NCI-H748 treated with DMSO at 0.1 percent for 48 hours (cell line): ENCODE measurements around the gene DCAF4.
A peak's percentile ranks its signal among the peaks of the same experiment; 100 is the strongest.
"Not testable (repeated sequence)": the region's sequence is repeated elsewhere in the genome, so short reads cannot be mapped to it uniquely, and the experiment has no call there.

Source experiments
- DNase-seq: peaks from one replicate; lab custom pipeline; 2025; lab: John Stamatoyannopoulos, UW

Gene DCAF4

GRCh38 chr14:72932893-72933292 is 6.6 kb downstream of the DCAF4 start:
- no peak for DNase-seq

- no peak for DNase-seq
These were observed 13.4 kb downstream of the DCAF4 start for GRCh38 chr14:72939630-72940029.

DNA sequence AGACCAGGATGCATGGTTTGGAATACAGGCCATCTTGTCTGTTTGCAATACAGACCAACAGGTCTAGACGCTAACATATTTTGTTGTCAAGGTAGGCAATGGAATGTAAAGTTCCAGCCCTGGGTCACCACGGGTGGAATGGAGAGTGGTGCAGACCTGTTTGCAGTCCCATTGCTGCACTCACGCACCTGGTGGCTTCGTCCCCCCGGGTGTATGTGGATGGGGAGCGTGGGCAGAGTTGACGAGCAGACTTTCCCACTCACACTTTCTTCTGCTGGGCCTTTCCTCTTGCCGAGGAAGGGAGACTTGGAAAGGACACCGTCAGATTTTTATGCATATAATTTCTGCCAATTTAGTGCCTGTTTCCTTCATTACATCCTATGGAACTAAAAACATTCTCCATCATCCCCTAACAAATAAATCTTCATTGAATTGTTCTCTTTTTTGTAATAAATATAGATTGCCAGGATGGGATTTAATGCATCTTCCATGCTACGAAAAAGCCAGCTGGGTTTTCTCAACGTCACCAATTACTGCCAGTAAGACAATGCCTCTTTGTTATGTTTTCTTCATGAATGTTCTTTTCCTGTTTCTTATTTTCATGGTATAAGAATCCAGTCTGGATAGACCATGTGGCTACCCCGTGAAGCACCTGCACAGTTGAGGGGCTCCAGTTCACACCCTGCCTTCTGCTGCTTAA is 15.2 kb downstream of the DCAF4 start:
- no peak for DNase-seq

- no peak for DNase-seq
These were observed 16.7 kb downstream of the DCAF4 start for GRCh38 chr14:72942934-72943333.

GRCh38 chr14:72943876-72944430 is 17.7 kb downstream of the DCAF4 start:
- no peak for DNase-seq

DNA sequence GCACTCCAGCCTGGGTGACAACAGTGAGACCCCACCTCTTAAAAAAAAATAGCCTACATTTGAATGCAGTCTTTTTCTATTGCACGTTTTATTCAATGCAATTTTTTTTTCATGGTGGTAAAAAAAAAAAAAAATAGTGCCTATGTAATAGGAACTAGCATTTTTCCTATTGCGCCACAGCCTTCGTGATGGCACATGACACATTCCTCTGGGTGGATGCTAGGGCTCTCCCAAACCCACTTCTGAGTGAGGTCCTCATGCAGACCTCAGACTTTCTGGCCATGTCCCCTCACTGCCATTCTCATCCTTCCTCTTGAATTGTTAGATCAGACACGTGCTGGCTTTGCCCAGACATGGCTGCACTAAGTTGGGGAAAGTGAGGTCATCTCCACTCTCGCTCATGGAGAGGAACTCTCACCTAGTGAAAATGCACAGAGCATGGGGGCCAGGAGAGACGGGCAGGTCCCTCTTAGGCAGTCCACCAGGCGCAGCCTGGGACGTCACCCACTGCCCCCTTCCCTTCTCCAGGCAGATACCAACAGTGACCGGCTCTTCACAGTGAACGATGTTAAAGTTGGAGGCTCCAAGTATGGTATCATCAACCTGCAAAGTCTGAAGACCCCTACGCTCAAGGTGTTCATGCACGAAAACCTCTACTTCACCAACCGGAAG is 19.2 kb downstream of the DCAF4 start:
- no peak for DNase-seq

DNA sequence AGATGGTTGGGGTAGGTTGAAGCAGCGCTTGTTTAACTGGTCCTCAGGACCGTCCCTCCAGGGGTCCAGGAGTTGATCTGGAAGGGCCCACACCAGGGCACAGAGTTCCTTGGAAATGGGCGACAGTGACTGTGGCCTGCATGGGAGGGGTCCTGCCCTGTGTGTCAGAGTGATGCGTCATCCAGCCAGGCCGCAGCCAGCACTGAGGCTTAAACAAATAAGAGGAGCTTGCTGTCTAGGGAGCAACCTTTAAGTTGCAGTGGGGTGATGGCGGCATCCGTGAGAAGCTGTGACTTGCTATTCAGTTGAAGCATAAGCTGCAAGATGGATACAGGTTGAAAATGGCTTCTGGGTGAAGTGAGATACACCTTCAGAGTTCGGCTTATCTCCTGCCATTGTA is 20.2 kb downstream of the DCAF4 start:
- no peak for DNase-seq

DNA sequence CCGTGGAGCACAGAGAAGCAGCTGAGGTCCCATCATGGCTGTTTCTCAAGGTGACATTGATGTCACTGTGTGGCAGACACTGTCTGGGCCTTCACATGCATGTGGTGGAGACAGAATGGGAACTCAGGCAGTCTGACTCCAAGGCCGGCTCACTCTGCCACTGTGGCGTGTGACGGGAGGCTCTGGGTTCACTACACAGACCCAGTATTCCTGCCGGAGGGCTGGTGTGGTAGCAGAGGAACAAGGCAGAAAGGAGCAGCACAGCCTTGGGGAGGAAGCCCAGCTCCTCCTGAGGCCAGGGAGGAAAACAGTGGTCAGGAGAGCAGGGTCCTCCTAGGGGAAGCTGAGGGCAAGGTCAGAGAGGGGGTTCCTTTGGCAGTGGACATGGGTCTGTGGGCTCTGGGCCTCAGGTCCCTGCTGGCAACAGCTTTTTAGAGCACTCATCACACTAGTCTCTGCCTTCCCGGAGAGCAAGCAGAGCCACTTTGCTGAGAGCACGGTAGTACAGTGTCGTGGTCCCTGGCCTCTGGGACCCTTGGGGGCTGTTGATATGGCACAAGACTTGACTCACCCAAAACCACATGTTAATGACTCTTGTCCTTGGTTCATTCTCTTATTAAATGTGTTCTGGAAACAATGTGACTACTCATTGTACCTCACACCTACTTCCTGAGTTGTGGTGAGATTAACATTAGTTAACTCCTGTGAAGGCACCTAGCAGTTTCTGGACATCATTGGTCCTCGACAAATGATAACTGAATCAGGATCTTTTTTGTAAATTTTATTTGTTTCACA is 21.3 kb downstream of the DCAF4 start:
- no peak for DNase-seq

- DNase-seq = peak; percentile 33
These were observed 22.3 kb downstream of the DCAF4 start for GRCh38 chr14:72948481-72949138.

- no peak for DNase-seq
These were observed 25.9 kb downstream of the DCAF4 start for GRCh38 chr14:72952171-72952570.

DNA sequence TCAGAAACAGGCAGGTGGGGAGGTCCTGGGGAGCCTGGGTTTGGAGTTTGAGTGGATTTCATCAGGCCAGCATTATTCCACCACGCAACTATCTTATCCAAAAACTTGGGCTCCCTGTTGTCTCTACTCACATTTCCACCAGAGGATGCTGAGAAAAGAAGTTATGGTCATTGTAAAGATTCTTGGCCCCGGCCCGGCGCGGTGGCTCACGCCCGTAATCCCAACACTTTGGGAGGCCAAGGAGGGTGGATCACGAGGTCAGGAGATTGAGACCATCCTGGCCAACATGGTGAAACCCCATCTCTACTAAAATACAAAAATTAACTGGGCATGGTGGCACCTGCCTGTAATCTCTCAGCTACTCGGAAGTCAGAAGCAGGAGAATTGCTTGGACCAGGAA is 30.5 kb downstream of the DCAF4 start:
- DNase-seq = not testable (repeated sequence)

GRCh38 chr14:72957213-72957612 is 30.9 kb downstream of the DCAF4 start:
- DNase-seq = no peak

- DNase-seq = no peak
These were observed 32.3 kb downstream of the DCAF4 start for GRCh38 chr14:72958548-72958947.

GRCh38 chr14:72961016-72961415 is 34.8 kb downstream of the DCAF4 start:
- DNase-seq = not testable (repeated sequence)

DNA sequence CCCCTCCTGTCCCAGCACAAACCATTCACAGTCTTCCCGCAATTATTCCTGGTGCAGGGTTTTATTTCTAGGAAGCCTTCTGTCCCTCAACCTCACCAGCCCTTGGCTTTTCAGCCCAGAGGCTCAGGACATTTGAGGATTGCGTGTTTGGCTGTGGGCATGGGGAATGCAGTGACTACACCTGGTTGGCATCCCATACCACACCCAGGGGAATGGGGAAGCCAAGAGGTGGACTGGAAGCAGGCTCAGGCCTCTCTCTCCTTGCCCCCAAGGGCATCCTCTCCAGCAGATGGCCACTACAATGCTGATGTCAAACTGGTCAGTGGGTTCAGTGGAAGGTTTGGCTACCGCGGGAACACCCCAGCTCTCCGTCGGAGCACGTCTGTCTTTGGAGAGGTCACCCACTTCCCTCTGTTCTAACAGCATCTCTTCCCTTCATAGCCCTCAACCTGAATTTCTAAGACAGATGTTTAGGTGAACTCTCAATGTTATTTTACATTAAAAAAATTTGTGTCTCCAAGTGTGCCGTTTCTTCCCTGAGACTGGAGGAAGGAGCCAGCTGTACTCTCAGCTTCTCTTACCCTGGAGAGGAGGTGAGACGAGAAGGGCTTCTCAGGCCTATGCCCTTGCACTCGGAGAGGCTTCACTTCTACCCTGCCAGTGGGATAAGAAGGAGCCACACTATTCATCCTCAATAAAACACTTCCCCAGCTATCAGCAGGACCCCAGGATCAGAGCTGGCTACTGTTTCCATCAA is 35.5 kb downstream of the DCAF4 start:
- no peak for DNase-seq

DNA sequence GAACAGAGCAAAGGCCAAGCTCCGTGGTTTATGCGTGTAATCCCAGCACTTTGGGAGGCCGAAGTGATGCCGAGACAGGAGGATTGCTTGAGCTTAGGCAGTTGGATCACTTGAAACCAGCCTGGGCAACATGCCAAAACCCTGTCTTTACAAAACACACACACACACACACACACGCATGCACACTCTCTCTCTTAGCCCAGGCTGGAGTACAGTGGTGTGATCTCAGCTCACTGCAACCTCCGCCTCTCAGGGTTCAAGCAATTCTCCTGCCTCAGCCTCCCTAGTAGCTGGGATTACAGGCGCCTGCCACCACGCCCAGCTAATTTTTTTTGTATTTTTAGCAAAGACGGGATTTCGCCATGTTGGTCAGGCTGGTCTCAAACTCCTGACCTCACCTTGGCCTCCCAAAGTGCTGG is 36.1 kb downstream of the DCAF4 start:
- DNase-seq = not testable (repeated sequence)

DNA sequence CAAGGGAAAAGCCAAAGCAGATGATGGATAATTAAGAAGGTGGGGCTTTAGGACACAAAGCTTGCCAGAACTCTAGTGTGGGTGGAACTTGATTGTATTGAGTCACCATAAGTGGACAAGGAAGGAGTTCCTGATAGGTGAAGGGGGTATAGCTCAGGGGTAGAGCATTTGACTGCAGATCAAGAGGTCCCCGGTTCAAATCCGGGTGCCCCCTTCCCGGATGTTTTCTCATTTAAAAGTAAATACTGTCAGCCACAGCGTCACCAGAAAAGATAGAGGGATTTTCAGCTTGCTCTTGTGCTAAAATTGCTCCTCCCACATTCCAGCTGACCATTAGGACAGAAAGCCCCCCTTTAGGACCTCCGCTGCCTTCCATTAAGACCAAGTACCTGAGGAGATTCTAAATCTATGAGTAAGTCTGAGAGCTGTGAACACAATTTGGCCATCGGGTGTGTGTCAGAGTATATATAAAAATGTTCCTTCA is 36.6 kb downstream of the DCAF4 start:
- DNase-seq = peak; percentile 73

DNA sequence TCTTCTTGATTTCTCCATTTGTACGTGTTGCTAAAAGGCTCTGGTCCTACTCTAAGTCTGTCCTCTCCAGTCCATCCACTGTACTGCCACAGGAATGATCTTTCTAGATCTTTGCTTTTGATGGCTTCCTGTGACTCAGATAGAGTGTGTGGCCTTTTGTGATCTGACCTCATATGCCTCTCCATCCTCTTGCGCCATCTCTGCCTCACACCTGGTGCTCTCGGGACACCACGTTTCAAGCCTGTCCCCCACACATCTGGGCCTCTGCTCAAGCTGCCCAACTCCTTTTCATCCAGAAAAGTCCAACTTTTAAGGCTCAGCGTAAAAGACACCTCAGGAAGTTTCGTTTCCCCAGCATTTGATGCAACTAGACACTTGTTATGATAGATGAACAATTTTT is 39.0 kb downstream of the DCAF4 start:
- no peak for DNase-seq

GRCh38 chr14:72966038-72966437 is 39.8 kb downstream of the DCAF4 start:
- DNase-seq = no peak

DNA sequence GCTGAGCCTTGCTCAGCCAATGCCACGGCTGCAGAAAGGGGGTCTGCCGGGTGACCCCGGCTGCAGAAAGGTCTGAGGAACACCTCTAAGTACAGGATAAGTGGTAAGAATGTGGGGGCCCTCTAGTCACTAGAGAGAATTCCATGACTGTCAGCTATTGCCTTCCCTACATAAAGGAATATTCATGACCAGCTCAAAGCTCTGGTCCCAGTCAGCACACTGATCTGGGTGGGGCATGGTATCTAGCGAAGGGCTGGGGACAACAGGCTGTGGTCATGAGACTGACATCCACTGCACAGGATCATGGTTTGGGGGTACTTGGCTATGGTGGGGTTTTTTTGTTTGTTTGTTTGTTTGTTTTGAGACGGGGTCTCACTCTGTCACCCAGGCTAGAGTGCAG is 42.1 kb downstream of the DCAF4 start:
- DNase-seq = no peak

- no peak for DNase-seq
These were observed 43.9 kb downstream of the DCAF4 start for GRCh38 chr14:72970058-72970630.
